Measurements from ENCODE around the gene CCDC70.

GRCh38 chr13:51873117-51873798 lies 11.5 kb downstream of the CCDC70 start:
- no peak for TF ChIP-seq EZH2phosphoT487 (IDR thresholded peaks at IDR 0.05; ENCODE audit: low read length)
- TF ChIP-seq CTCF (IDR thresholded peaks at IDR 0.05; ENCODE audit: low read length), result no peak
